GM18502 (cell line): ENCODE measurements around the gene C2orf76.
"Not testable (repeated sequence)": the region's sequence is repeated elsewhere in the genome, so short reads cannot be mapped to it uniquely, and the experiment has no call there.

ENCODE experiments used
- ATAC-seq: cut with Tn5 transposase; IDR thresholded peaks from one replicate; pipeline ENCODE4 v1.9.1; 2021; ENCODE audit warnings: mild to moderate bottlenecking; ENCODE audit not compliant: unreplicated experiment, poor library complexity

Gene C2orf76

DNA sequence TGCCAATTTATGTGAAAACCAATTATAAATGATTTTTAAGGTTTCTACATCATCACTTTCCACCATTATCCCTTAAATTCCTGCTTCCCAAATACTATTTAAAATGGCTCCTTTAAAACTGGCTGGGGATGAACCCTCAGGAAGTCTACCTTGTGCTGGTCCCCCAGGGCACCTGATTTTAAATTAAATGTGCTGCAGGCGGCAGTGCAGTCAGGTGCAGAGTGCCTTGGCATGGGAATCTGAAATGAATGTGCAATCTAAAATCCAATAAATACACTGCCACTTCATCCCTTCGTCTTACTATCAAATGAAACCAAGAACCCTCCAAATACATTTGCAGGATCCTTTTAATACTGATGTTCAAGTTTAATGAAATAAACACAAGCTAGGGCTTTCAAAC is 61.8 kb downstream of the C2orf76 start:
- no peak for ATAC-seq

DNA sequence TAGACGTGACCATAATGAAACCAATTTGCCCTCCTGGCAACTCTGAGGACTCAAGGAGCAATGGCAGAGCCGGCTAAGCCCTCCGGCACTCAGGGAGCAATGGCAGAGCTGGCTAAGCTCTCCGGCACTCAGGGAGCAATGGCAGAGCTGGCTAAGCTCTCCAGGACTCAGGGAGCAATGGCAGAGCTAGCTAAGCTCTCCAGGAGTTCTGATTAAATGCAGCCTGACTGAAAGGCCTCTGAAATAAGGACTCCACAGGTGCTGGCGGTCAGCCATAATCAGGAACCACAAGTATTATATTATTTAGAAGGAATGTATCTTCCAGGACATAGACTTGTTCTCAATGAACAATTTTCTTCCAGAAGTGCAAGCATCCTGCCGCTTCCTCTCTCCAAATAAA is 65.2 kb downstream of the C2orf76 start:
- ATAC-seq = no peak

DNA sequence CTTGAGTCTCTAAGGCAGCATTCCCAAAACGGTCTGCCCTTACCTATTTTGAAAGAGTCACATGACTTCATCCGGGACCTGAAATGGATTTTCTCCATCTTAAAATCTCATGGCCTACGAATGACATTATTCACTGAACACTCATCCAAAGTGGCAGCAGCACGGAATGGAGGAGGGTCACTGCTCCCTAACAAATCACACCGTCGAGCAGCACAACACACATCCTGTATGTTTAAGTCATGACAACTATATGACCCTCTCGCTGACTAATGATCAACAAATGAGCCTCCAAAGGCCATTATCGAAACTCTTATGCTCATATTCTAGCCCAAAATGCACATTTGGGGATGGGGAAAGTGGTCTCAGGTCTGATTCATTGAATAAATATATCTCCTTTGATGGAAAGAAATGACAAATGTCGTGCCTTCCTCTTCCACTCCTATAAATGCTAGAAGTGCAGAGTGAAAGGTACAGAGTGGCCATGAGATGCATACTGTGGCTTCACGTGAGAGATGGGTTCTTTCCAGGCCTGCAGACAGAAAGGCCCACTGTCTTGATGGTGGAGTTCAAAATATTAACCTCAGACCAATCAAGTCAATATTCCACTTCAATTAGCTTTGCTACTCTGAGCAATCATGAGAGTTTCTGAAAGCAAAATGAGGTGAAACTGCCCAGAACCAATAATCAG is 70.8 kb downstream of the C2orf76 start:
- no peak for ATAC-seq

DNA sequence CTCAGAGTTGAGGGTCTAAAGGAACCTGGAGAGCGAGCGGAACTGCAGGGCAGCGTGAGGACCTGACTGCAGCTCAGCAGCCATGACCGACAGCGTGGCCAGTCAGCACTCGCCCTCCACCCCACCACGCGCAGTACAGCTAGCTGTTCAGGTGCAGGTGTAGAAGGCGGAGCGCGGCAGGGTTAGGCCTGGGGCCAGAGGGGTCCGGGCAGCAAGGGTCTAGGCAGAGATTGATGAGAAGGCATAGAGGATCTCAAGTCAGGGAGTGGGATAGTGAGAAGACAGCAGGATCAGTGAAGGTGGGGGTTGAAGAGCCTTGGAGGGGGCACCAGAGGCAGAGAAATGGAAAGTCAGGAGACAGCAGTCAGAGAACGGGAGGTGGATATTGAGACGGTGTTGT is 72.0 kb downstream of the C2orf76 start:
- no peak for ATAC-seq

DNA sequence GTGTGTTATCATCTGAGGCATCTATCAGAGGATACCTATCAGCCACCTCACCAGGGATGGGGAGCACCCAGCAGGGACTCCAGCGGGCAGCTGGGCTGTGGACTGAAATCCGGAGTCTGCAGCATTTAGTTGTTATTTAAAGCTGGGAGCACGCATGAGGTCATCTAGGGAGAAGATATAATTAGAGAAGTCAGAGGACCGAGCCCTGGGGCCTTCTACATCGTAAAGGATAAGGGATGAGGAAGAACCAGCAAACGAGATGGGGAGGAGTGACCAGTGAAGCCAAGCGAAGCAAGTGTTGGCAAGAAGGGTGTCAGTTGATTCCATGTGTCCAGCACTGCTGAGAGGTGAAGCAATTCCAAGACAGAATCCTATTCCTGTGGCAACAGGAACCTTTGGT is 72.7 kb downstream of the C2orf76 start:
- no peak for ATAC-seq

DNA sequence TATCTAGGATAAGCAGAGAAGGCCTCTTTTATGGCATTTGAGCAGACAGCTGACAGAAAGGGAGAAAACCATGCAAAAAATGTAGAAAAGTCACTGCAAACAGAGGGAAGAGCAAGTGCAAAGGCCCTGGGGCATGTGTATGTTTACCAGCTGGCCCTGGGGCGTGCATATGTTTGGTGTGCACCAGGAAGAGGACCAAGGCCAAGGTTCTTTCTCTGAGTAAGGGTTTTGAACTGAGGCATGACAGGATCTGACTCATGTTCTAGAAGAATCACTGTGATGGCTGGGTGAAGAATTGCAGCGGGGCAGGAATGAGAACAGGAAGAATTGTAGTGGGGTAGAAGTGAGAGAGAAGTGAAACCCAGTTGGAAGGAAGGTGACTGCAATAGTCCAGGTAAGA is 73.4 kb downstream of the C2orf76 start:
- no peak for ATAC-seq

DNA sequence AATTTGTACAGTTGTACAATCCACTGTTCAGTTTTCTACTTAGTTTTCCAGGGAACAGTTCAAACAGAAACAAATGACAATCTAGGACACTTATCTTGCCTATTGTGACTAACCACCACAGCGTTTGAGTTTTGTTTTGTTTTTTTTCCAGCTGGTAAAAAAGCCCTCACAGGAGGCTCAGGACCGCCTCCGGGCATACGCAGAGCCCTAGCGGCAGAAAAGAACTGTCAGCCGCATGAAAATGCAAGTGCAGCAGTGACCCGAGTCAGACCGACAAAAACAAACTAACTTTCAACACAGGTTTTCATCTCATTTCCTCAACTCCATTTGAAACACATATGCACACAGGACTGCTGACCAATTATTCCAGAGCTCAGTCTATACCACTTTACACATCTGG is 74.4 kb downstream of the C2orf76 start:
- ATAC-seq = peak; percentile 73

DNA sequence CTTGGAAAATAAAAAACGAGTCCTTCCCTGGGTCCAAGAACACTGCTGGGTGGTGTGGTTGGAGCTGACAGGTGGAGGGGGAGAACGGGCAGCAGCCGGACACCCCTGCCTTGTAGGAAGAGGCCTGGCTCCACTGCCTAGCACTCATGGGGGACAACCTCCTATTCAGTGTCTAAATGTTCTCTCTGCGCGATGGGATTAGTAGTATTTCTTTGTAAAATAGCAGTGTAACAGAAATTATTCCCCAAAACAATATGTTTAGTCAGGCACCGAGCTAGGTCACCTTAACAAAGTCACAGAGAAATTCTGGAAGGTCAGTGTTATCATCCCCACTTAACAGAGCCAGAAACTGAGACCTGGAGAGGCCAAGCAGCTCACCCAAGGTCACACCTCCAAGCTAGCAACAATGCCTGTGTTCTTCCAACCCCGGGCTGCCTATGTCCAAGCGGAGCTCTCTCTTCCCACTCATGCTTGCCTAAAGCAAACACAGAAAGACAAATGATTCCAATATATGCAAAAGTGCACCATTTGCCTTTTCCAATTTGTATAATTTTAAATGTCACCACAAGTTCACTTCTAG is 75.0 kb downstream of the C2orf76 start:
- ATAC-seq = peak; percentile 16

DNA sequence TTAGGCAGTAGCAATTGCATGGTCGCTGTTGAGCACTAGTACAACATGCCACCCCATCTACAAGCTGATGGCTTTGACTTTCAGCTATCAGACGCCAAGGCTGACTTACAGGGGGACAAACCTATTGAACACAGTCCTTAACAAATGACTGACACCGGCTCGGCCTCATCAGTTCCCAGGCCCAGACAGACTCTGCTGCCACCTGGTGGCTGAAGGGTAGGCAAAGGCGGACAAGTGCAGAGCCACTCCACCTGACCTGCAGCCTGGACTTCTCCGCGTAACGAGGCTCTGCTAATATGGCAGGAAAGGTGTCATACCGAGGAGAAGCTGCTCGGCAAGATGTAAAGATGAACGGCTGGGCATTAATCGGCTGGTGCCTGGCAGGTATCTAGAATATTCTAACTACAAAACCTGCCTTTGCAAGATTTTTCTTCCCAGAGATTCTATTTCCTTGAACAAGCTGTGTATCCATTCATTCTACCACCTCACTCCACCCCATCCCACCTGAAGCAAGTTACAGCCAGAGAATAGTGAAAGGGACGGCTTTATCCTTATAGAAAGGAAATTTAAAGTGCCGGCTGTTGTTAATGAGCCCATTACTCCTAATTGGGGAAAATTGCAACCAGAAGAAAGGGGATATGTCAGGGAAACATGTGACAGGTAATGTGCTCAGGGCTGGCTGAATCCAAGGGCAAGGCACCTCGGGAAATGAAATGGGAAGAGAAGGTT is 75.6 kb downstream of the C2orf76 start:
- no peak for ATAC-seq

DNA sequence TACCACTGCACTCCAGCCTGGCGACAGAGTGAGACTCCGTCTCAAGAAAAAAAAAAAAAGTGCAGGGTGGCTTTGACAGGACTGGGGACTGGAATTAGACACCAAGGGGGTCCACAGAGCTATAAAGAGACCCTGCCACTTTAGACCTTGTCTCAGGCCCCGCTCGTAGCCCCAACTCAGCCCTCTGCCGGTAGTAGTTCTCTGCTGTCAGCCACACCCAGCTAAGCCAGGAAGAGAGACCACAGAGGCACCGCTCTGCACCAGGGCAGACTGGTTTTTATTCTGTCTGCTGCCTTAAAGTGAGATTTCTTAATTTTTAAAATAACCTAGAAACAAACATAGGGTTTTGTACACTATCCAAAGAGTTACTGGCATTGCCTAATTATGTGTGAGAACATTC is 77.0 kb downstream of the C2orf76 start:
- ATAC-seq = no peak

DNA sequence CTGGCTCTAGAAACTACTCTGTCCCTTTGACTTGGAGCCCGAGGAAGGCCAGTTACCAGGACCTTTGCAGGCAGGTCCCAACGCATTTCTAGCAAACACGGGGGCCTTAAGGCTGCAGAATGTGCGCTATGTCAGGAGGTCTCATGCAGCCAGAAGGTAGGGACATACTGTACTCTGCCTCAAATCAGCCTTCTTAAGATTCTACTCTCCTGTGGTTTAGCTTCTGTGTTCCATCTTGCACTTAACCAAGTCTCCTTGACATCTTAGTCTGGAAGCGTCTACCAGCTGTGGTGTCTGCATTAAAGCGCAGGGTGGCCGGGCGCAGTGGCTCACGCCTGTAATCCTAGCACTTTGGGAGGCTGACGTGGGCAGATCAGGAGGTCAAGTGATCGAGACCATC is 77.5 kb downstream of the C2orf76 start:
- ATAC-seq = no peak

DNA sequence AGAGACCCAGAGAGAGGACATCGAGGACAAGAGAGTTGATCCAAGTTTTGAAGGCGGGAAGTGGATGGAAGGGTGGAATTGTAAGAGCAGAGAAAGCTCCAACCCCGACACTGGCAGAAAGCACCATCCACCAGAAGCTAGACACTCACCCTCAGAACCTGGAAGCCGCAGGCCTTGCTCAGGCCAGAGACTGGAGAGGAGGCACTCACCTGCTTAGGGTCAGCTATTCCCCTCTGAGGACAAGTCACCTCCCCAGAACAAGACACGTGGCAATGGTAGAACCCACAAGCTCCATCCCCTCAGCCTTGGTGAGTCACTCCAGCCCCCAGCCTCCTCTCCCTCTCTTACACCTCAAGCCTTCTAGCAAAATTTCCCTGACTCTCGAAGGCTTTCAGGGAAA is 78.1 kb downstream of the C2orf76 start:
- no peak for ATAC-seq

DNA sequence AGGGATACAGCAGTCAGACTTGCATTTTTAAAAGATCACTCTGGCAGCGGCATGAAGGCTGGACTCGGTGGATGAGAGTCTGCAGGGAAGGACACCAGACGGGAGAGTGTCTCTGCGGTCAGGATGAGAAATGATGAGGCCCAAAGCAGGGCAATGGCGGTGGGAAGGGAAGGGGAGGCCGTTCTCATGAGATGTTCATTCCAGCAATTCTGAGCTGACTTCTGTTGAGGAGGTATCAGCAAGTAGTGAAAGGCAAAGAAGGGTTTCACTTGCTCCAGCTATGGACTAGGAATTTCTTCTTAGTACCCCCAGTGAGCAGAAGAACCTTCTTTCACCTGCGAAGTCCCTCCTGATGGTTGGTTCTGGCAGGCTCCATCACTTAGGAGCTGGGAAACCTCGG is 80.0 kb downstream of the C2orf76 start:
- ATAC-seq = no peak

DNA sequence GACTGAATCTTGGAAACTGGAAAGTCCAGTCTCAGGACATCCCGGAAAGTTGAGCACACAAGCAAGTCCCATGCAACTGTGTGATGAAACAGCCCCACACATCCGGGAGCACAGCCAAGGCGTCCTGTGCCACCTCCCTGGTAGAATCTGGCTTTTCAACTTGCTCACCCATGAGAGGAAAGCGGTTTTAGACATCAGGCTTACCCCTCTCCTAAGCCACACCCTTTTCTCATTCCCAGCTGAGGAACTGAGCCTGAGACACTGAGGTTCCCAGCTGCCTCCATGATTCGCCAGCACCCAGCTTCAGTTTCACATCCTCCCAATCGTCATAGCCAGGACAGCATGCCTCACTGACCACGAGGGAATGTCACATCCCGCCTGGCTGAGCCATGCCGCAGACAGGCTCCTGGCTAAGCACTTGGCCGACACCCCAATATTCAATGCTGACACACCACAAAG is 82.7 kb downstream of the C2orf76 start:
- ATAC-seq = no peak

DNA sequence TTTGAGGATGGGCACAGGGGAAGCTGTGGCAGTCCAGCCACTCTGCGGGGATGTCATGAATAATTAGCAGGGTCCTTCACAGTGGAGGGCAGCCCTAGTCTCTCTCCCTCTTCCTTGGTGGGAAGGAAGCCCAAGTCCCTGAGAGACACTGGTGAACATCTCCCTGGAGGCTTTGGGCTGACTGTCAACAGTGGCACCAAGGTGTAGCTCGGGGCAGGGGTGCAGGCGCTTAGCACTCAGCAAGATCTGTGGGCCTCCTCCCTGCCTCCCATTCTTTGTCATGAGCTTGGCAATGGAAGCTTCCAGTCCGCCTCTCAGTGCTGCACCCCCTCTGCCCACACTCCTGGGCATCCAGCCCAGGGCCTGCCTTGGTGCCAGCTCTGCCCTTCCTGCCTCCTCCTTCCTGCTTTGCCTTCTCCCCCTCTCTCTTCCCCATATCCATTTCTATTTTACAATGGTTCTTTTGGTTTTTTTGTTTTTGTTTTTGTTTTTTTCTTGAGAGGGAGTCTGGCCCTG is 83.6 kb downstream of the C2orf76 start:
- no peak for ATAC-seq

DNA sequence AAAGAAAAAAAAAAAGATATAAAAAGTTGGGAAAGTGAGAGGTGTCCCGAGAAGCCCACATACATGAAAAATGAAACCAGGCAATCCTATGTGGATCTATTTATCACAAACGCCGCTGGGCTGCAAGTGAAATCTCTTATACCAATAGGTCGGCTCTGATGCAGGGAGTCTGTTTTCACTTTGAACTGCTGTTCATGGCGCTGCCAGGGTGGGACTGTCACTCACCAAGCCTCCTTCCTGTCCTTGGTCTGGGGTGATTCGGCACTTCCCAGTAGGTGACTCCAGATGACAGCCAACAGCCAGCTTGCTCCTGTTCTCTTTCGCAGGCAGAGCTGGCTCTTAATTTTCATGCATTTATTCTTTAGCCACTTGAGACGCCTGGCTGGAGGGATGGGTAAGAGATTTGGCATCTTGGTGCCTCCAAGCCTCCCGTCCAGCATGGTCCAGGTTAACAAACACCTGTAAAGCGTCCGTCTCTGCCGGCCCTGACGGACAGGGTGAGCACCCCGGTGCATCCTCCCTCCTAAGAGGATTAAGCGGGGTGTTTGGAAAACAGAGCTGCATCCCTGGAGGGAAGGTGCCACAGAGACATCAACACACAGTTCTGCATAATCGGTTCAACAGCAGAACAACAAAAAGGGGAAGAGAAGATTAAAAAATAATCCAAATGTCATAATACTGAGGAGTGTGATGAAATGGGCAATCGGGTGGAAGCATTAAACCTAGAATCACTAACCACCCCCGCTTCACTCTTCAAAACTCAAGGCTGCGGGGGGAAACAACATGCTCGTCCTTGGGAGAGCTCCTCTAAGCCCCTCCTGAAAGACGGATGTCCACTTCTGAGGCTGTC is 84.3 kb downstream of the C2orf76 start:
- ATAC-seq = no peak

DNA sequence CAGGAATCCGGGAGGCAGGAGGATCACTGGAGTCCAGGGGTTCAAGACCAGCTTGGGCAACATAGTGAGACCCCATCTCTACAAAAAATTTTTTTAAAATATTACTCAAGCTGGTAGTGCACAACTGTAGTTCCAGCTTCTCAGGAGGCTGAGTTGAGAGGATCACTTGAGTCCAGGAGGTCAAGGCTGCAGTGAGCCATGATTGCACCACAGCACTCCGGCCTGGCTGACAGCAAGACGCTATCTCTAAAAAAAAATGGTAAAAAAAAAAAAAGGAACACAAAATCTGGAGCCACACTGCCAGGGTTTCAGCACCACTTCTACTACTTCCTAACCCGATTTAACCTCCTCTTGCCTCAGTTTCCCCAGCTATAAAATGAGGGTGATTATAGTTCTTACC is 86.0 kb downstream of the C2orf76 start:
- no peak for ATAC-seq

DNA sequence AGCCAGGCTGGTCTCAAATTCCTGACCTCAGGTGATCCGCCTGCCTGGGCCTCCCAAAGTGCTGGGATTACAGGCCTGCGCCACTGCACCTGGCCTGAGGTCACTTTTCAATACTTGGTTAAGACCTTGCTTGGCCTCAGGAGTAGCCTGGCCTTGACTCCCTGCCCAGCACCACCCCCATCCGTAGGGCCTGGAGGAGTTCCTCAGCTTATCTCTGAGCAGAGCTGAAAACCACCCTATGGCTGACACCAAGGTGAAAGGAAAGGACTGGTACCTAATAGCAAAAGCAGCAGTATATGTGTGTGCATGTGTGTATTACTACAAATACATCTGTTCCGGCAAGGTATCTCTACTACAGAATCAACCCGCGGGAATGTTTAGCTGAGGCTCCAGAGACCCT is 87.0 kb downstream of the C2orf76 start:
- no peak for ATAC-seq

DNA sequence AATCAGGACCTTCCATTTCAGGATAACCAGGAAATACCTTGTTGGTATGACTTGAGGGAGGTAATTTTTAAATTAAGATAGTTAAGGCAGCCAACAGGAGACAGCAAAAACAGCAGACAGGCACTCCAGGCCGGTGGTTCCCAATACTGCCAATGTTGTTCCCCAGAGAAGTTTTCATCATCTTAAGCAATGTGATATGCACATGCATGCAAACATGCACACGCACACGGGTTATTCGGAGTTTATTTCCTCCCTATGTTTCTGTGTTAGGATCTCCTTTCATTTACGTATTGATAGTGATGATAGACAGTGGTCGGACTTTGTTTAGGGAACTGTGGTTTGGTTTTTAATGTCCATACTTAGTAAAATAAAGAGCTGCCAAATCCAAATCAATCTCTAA is 87.7 kb downstream of the C2orf76 start:
- no peak for ATAC-seq

DNA sequence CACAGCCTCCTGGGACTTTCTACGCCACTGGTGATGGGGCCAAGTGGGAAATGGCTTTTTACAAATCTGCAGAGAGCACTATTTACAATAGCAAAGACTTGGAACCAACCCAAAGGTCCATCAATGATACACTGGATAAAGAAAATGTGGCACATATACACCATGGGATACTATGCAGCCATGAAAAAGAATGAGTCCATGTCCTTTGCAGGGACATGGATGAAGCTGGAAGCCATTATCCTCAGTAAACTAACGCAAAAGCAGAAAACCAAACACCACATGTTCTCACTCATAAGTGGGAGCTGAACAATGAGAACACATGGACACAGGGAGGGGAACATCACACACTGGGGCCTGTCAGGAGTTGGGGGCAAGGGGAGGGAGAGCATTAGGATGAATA is 88.2 kb downstream of the C2orf76 start:
- not testable (repeated sequence) for ATAC-seq

DNA sequence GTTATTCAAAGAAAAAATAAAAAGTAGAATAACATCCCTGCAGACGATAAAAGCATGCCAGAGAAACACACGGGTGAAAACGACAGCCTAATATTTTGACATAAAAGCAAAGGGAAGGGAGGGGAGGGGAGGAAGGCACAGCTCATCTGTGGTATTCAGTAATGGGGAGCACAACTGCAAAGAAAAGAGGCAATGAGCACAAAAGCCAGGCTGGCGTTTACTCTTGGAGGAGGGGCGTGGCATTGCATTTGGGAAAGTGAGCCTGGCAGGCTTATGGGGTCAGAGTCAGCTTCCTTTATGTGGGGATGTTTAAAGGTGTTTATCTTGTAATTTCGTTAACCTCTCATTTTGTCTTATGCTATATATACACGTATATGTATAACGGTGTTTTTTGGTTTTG is 89.8 kb downstream of the C2orf76 start:
- no peak for ATAC-seq
